ENCODE results near the gene NKAP.
A peak's percentile ranks its signal among the peaks of the same experiment; 100 is the strongest.
"Not testable (repeated sequence)": the region's sequence is repeated elsewhere in the genome, so short reads cannot be mapped to it uniquely, and the experiment has no call there.

Gene NKAP

GRCh38 chrX:119935215-119935874 is 8.2 kb downstream of the NKAP start:
- DNase-seq, result no peak

GRCh38 chrX:119922391-119922790 is 21.2 kb downstream of the NKAP start:
- DNase-seq, result not testable (repeated sequence)

- no peak for DNase-seq
These were observed 23.5 kb downstream of the NKAP start for GRCh38 chrX:119919835-119920585.

GRCh38 chrX:119917877-119918276 is 25.7 kb downstream of the NKAP start:
- DNase-seq, result no peak

GRCh38 chrX:119916310-119916709 is 27.2 kb downstream of the NKAP start:
- no peak for DNase-seq

GRCh38 chrX:119900976-119901375 is 42.6 kb downstream of the NKAP start:
- DNase-seq, result no peak

- no peak for DNase-seq
These were observed 44.4 kb downstream of the NKAP start for GRCh38 chrX:119899125-119899524.

GRCh38 chrX:119895843-119896326 is 47.7 kb downstream of the NKAP start, which contains the start of gene AKAP14:
TSS of gene AKAP14 (plus strand) at chrX:119895893. CDS start at chrX:119903224, 7,331 bp downstream.
- DNase-seq, result no peak

- DNase-seq, result not testable (repeated sequence)
These were observed 51.4 kb downstream of the NKAP start for GRCh38 chrX:119891961-119892692.

- not testable (repeated sequence) for DNase-seq
These were observed 52.9 kb downstream of the NKAP start for GRCh38 chrX:119890626-119891025.

- peak; percentile 75 for DNase-seq
These were observed 55.7 kb downstream of the NKAP start for GRCh38 chrX:119887721-119888425.

GRCh38 chrX:119885554-119886428 is 57.8 kb downstream of the NKAP start:
- peak; percentile 46 for DNase-seq

- DNase-seq, result peak; percentile 58
These were observed 62.8 kb downstream of the NKAP start for GRCh38 chrX:119880552-119881437.

- DNase-seq, result peak; percentile 12
These were observed 63.5 kb downstream of the NKAP start for GRCh38 chrX:119880076-119880475.

- DNase-seq, result no peak
These were observed 64.8 kb downstream of the NKAP start for GRCh38 chrX:119878740-119879139.

- peak; percentile 91 for DNase-seq
These were observed 71.8 kb downstream of the NKAP start, which contains the start of the genes NDUFA1 and RNF113A for GRCh38 chrX:119871599-119872395. TSS of gene NDUFA1 (plus strand) at chrX:119871832. CDS start at chrX:119871912, 80 bp downstream. TSS of gene RNF113A (minus strand) at chrX:119871733. CDS start at chrX:119871613, 120 bp downstream.

GRCh38 chrX:119871245-119871598 is 72.3 kb downstream of the NKAP start:
- no peak for DNase-seq

All from activated CD4-positive, alpha-beta T cell treated with anti-CD3 and anti-CD28 coated beads, Interleukin-2, Interleukin-6, amounts not matched to agents 100 ng/mL and 50 ng/mL, durations not matched to agents 16 hours and 8 hours (primary cell).